ENCODE results near the gene F7.

F7 gene

GRCh38 chr13:113166681-113167080, 61.1 kb downstream of the F7 start:
- in situ Hi-C loops (cut with MboI; ENCODE audit: low sequenced_read_pairs) = no loop called here

DNA sequence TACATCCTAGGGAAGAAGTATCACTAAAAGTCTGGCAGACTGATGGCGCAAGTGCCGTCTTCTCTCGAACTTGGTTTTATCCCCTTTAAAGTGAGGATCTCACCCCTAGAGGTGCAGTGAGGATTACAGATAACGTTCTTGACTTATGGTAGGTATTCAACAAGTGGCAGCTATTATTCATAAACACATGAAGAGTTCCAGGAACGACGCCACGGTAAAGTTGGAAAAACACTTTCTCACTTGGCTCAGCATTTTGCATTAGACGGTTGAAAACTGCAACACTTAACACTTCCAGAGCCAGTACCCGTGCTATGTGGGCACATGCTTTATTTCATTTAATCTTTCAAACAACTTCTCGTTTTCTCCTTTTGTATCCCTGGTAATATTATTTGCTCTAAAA, 61.6 kb downstream of the F7 start:
- in situ Hi-C loops (cut with MboI; ENCODE audit: low sequenced_read_pairs) = no loop called here

DNA sequence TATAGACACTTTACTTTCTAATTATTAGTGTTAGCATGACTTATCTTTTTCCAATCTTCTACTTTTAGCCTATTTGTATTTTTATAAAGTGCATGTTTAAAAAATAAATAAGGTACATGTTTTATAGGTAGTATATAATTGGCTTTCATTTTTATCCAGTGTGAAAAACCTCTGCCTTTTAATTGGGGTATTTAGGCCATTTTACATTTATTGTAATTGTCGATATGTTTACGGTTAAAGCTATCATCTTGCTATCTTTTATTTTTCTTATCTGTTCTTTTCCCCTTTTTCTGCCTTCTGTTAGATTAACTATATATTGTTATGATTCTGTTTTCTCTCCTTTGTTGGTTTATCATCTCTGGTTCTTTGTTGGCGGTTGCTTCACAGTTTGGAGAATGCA, 62.0 kb downstream of the F7 start:
- in situ Hi-C loops (cut with MboI; ENCODE audit: low sequenced_read_pairs) = no loop called here

- in situ Hi-C loops (cut with MboI; ENCODE audit: low sequenced_read_pairs) = no loop called here
Observed at GRCh38 chr13:113168211-113168610, 62.6 kb downstream of the F7 start.

DNA sequence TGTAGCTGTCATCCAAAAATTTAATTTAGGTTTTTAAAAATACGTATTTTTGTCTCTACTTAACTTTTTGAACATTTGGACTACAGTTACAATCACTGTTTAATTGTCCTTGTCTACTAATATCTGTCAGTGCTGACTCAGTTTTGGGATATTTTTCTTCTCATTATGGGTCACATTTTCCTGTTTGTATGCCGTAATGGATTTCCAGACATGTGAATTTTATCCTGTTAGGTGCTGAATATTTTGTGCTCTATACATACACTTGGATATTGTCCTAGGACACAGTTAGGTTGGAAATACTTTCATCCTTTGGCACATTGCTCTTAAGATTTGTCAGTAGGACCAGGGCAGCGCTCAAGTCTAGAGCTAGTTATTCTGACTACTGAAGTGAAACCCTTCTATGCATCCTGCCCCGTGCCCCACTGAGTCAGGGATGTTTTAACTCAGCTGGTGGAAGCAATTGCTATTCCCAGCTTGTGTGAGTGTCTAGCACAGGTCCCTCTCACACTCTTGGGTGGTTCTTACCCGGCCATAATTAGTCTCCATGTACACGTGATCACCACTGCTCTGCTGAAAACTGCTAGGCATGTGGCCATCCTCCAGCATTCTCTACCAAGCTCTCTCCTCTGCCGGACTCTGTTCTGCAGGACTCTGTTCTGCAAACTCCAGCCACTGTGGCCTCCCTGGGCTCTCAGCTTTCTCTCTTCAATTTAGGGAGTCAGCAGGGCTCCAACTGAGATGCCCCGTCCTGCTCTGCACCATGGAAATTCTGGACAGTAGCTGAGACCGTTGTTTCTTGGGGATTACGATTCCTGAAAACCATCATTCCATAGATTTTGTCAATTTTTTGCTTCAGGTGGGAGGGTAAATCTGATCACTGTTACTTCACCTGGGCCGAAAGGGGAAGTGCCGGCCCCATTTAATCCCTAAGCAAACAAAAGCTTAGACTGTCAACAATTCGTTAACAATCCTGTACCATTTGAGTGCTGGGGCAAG, 64.0 kb downstream of the F7 start:
- in situ Hi-C loops (cut with MboI; ENCODE audit: low sequenced_read_pairs) = no loop called here

Data from hTERT RPE-1 (cell line).